Measurements from ENCODE around the gene PPARGC1A. TPM values are rescaled to one million over a fixed set of nuclear protein-coding genes. Genes with fewer than 3 reads are reported as not detected.

The PPARGC1A gene
- total RNA-seq, 1 experiment from 2014 or later: 0.12 TPM

- no TSS peak for BruUV-seq (replicated peaks)
- Mint-ChIP-seq H3K27me3 (ENCODE audit: insufficient read depth, unreplicated experiment) (no peaks in the 10 kb centered on the region), H3K9me3 (ENCODE audit: unreplicated experiment) (no peaks in the 10 kb centered on the region), H3K36me3 (ENCODE audit: insufficient read depth, unreplicated experiment) (no peaks in the 10 kb centered on the region), H3K4me3 (ENCODE audit: unreplicated experiment) (no peak overlapping the region), H3K4me1 (ENCODE audit: insufficient read depth, unreplicated experiment) (no peaks in the 10 kb centered on the region), H3K27ac (ENCODE audit: low read depth, unreplicated experiment) (no peak overlapping the region)
- ChIA-PET POLR2A (no interaction called here), CTCF (interaction anchor here (1.0 kb wide), 1 partner anchor 17 kb away, joined by 3 read pairs; no protein-coding TSS in a partner anchor)
- TF ChIP-seq, protein P1, sequence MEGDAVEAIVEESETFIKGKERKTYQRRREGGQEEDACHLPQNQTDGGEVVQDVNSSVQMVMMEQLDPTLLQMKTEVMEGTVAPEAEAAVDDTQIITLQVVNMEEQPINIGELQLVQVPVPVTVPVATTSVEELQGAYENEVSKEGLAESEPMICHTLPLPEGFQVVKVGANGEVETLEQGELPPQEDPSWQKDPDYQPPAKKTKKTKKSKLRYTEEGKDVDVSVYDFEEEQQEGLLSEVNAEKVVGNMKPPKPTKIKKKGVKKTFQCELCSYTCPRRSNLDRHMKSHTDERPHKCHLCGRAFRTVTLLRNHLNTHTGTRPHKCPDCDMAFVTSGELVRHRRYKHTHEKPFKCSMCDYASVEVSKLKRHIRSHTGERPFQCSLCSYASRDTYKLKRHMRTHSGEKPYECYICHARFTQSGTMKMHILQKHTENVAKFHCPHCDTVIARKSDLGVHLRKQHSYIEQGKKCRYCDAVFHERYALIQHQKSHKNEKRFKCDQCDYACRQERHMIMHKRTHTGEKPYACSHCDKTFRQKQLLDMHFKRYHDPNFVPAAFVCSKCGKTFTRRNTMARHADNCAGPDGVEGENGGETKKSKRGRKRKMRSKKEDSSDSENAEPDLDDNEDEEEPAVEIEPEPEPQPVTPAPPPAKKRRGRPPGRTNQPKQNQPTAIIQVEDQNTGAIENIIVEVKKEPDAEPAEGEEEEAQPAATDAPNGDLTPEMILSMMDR (IDR thresholded peaks at IDR 0.05; ENCODE audit: unreplicated experiment): no peak
- intact Hi-C loops (cut with micrococcal nuclease): no loop called here
- DNase-seq (ENCODE audit: unreplicated experiment): no peak
These were observed 51.7 kb downstream of the PPARGC1A start for GRCh38 chr4:23838131-23838530.

- Mint-ChIP-seq H3K27ac (ENCODE audit: low read depth, unreplicated experiment) (no peak overlapping the region), H3K9me3 (ENCODE audit: unreplicated experiment) (no peaks in the 10 kb centered on the region), H3K4me3 (ENCODE audit: unreplicated experiment) (no peak overlapping the region), H3K4me1 (ENCODE audit: insufficient read depth, unreplicated experiment) (no peaks in the 10 kb centered on the region), H3K27me3 (ENCODE audit: insufficient read depth, unreplicated experiment) (no peaks in the 10 kb centered on the region), H3K36me3 (ENCODE audit: insufficient read depth, unreplicated experiment) (no peaks in the 10 kb centered on the region)
- no peak for DNase-seq (ENCODE audit: unreplicated experiment)
- intact Hi-C loops (cut with micrococcal nuclease): no loop called here
- TF ChIP-seq, protein P1 (IDR thresholded peaks at IDR 0.05; ENCODE audit: unreplicated experiment): no peak
- no TSS peak for BruUV-seq (replicated peaks)
- POLR2A ChIA-PET: no interaction called here
- CTCF ChIA-PET: interaction anchor here (1.0 kb wide), 1 partner anchor 18 kb away, joined by 3 read pairs; no protein-coding TSS in a partner anchor
These were observed 52.5 kb downstream of the PPARGC1A start for GRCh38 chr4:23837371-23837770.

DNA sequence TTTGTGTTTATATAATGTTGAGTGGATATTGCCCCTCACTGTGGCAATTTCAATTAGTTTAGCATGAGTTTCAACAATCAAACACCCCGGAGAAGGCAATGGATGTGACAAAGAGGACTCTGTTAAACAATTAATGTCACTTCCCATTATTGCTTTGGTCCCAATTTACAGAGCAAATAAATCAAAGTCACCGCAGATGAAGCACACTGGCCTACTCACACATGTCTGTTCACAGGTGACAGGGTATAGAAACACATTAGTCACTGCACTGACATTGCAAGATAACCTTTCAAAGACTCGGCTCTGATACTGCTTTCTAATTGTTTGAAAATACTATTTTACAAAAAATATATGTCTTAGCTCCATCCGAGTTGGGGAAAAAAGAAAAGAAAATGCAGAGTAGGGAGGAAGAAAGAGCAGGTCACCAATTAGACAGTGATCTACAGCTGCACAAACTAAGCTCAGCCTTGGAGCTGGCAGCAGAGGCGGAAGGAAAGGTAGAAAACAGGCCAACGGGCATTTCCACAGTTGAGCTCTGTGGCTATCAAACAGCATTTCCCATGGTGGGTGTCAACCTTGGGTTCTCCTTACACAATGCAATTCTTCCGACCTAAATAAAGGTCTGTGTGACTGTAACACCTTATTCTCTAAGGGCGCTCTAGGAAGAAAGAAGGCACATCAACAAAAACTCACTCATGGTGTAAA is 53.9 kb downstream of the PPARGC1A start:
- intact Hi-C loops (cut with micrococcal nuclease): no loop called here
- H3K4me3 Mint-ChIP-seq (ENCODE audit: unreplicated experiment): no peak overlapping the region
- no TSS peak for BruUV-seq (replicated peaks)

GRCh38 chr4:23828779-23829178 is 61.1 kb downstream of the PPARGC1A start:
- TF ChIP-seq, protein P1 (IDR thresholded peaks at IDR 0.05; ENCODE audit: unreplicated experiment): no peak
- no peak overlapping the region for H3K4me3 Mint-ChIP-seq (ENCODE audit: unreplicated experiment)
- ChIA-PET CTCF (interaction anchor here (1.4 kb wide), 1 partner anchor 100 kb away, joined by 3 read pairs; no protein-coding TSS in a partner anchor), POLR2A (interaction anchor here (0.7 kb wide), 1 partner anchor 52 kb away, joined by 3 read pairs; no protein-coding TSS in a partner anchor)
- no peaks in the 10 kb centered on the region for H3K27me3 Mint-ChIP-seq (ENCODE audit: insufficient read depth, unreplicated experiment)
- no TSS peak for BruUV-seq (replicated peaks)
- intact Hi-C loops (cut with micrococcal nuclease): no loop called here
- no peak overlapping the region for H3K27ac Mint-ChIP-seq (ENCODE audit: low read depth, unreplicated experiment)
- no peak for DNase-seq (ENCODE audit: unreplicated experiment)
- peaks cover 11% of the 10 kb centered on the region for H3K4me1 Mint-ChIP-seq (ENCODE audit: insufficient read depth, unreplicated experiment)
- H3K9me3 Mint-ChIP-seq (ENCODE audit: unreplicated experiment): no peaks in the 10 kb centered on the region
- peaks cover 6% of the 10 kb centered on the region for H3K36me3 Mint-ChIP-seq (ENCODE audit: insufficient read depth, unreplicated experiment)

More for the DNA sequence above, 53.9 kb downstream of the PPARGC1A start:
- Mint-ChIP-seq H3K36me3 (ENCODE audit: insufficient read depth, unreplicated experiment) (no peaks in the 10 kb centered on the region), H3K27me3 (ENCODE audit: insufficient read depth, unreplicated experiment) (no peaks in the 10 kb centered on the region), H3K27ac (ENCODE audit: low read depth, unreplicated experiment) (no peak overlapping the region), H3K9me3 (ENCODE audit: unreplicated experiment) (no peaks in the 10 kb centered on the region), H3K4me1 (ENCODE audit: insufficient read depth, unreplicated experiment) (no peaks in the 10 kb centered on the region)
- DNase-seq (ENCODE audit: unreplicated experiment): no peak
- CTCF ChIA-PET: interaction anchor here (0.5 to 0.6 kb wide), 2 partner anchors 499 to 500 kb away, joined by 3 to 4 read pairs; no protein-coding TSS in a partner anchor
- POLR2A ChIA-PET: no interaction called here
- TF ChIP-seq, protein P1 (IDR thresholded peaks at IDR 0.05; ENCODE audit: unreplicated experiment): no peak
